ENCODE data around the gene KLHL30. TPM values are rescaled to one million over a fixed set of nuclear protein-coding genes. Genes with fewer than 3 reads are reported as not detected.
"Not testable (repeated sequence)": the region's sequence is repeated elsewhere in the genome, so short reads cannot be mapped to it uniquely, and the experiment has no call there.

KLHL30 gene
- polyA plus RNA-seq, 5 donors: 0.08 to 0.68 (median 0.18) TPM

GRCh38 chr2:238160206-238161129 is 22.0 kb downstream of the KLHL30 start:
- DNase-seq: no peak

- DNase-seq: no peak
Observed at GRCh38 chr2:238161291-238162051, 23.0 kb downstream of the KLHL30 start.

- DNase-seq: no peak
Observed at GRCh38 chr2:238162251-238162845, 23.9 kb downstream of the KLHL30 start.

GRCh38 chr2:238162846-238163441 is 24.5 kb downstream of the KLHL30 start:
- DNase-seq: no peak

GRCh38 chr2:238163481-238164198 is 25.2 kb downstream of the KLHL30 start:
- no peak for DNase-seq

GRCh38 chr2:238164906-238165287 is 26.4 kb downstream of the KLHL30 start:
- no peak for DNase-seq

GRCh38 chr2:238165288-238165921 is 26.9 kb downstream of the KLHL30 start:
- DNase-seq: no peak

GRCh38 chr2:238166391-238167343 is 28.2 kb downstream of the KLHL30 start:
- no peak for DNase-seq

- no peak for DNase-seq
Observed at GRCh38 chr2:238167344-238167715, 28.9 kb downstream of the KLHL30 start.

GRCh38 chr2:238167761-238168160 is 29.3 kb downstream of the KLHL30 start:
- DNase-seq: no peak

- no peak for DNase-seq
Observed at GRCh38 chr2:238168196-238169047, 30.0 kb downstream of the KLHL30 start.

- peak in 1 of 2 donors; percentile 33 for DNase-seq
Observed at GRCh38 chr2:238169048-238169707, 30.7 kb downstream of the KLHL30 start.

GRCh38 chr2:238169708-238170251 is 31.3 kb downstream of the KLHL30 start:
- DNase-seq: no peak

GRCh38 chr2:238170386-238171071 is 32.1 kb downstream of the KLHL30 start:
- no peak for DNase-seq

GRCh38 chr2:238171072-238171431 is 32.6 kb downstream of the KLHL30 start:
- DNase-seq: not testable (repeated sequence)

GRCh38 chr2:238171575-238172187 is 33.2 kb downstream of the KLHL30 start:
- DNase-seq: no peak

GRCh38 chr2:238172439-238172838 is 34.0 kb downstream of the KLHL30 start:
- no peak for DNase-seq
